Endothelial cell of umbilical vein (primary cell): ENCODE measurements around the gene PNCK. TPM values are rescaled to one million over a fixed set of nuclear protein-coding genes. Genes with fewer than 3 reads are reported as not detected.

Experiments
- BruUV-seq: library from RNA; stranded (reverse); fragments of 400-500 nt; replicated peaks from 2 replicates; lab custom pipeline; 2021; lab: Mats Ljungman, UMichigan
- CTCF ChIA-PET: fragments of 300-600, 350-600 bp; sonication (Branson Sonifier 250); formaldehyde crosslinking; loops from one replicate; lab custom pipeline; 2021; ENCODE audit warnings: antibody characterized with exemption, inconsistent platforms; lab: Charles Lee
- POLR2A ChIA-PET: fragments of 300-600, 350-600 bp; sonication (Branson Sonifier 250); formaldehyde crosslinking; loops from one replicate; lab custom pipeline; 2021; ENCODE audit warnings: antibody characterized with exemption, inconsistent platforms; lab: Charles Lee
- DNase-seq: peaks from one replicate; pipeline ENCODE4 v3.0.0-alpha.2; 2011; ENCODE audit warnings: low read depth, low spot score
- FAIRE-seq: peaks from 2 replicates; lab custom pipeline; 2011; peaks lifted over from hg19 to GRCh38; lab: Jason Lieb, UNC
- H2AFZ ChIP-seq: 2 replicates; pipeline ENCODE4 v1.6.0; 2012; ENCODE audit warnings: low read depth, low read length, control low read depth, inconsistent platforms
- H3K27ac ChIP-seq: 2 replicates; pipeline ENCODE4 v1.5.1; 2011; ENCODE audit warnings: low read depth, mild to moderate bottlenecking, control low read depth, low read length, moderate library complexity; ENCODE audit not compliant: insufficient read depth
- H3K27me3 ChIP-seq, 2 experiments: 2 replicates each; pipeline versions ENCODE4 v1.6.0 to v1.6.1; 2011; ENCODE audit warnings: low read length in 2 of 2, mixed read lengths in 1 of 2; ENCODE audit not compliant: control insufficient read depth in 2 of 2, insufficient read depth in 2 of 2
- H3K36me3 ChIP-seq, 2 experiments: 2 replicates in 1 of 2; 3 replicates in 1 of 2; pipeline ENCODE4 v1.5.1; 2011; ENCODE audit warnings: low read length in 2 of 2, mild to moderate bottlenecking in 1 of 2, moderate library complexity in 1 of 2; ENCODE audit not compliant: control insufficient read depth in 2 of 2, insufficient read depth in 2 of 2; ENCODE audit errors: extremely low read depth in 1 of 2
- H3K4me1 ChIP-seq: 3 replicates; pipeline ENCODE4 v1.5.1; 2011; ENCODE audit warnings: mild to moderate bottlenecking, low read length; ENCODE audit not compliant: control insufficient read depth, insufficient read depth; ENCODE audit errors: extremely low read depth
- H3K4me2 ChIP-seq: 2 replicates; pipeline ENCODE4 v1.6.1; 2011; ENCODE audit warnings: low read length, control low read depth, mixed read lengths; ENCODE audit not compliant: insufficient read depth
- H3K4me3 ChIP-seq, 3 experiments: fragments of 200-600 bp in 1 of 3; sonication (generic), shearing (Covaris generic) in 1 of 3; replicated peaks in 1 of 3; 2 replicates each; pipeline ENCODE4 v1.5.1; 2011 to 2016; ENCODE audit warnings: control low read depth in 3 of 3, low read length in 3 of 3, mild to moderate bottlenecking in 2 of 3, inconsistent platforms in 1 of 3, low read depth in 1 of 3, moderate library complexity in 1 of 3; ENCODE audit not compliant: insufficient read depth in 1 of 3
- H3K79me2 ChIP-seq: 2 replicates; pipeline ENCODE4 v1.6.0; 2012; ENCODE audit warnings: low read length, inconsistent platforms; ENCODE audit not compliant: control insufficient read depth, insufficient read depth
- H3K9ac ChIP-seq: replicated peaks from 2 replicates; pipeline ENCODE3; 2011; ENCODE audit warnings: low read length, control low read depth; ENCODE audit not compliant: insufficient read depth; ENCODE audit errors: extremely low read depth
- H3K9me1 ChIP-seq: replicated peaks from 3 replicates; pipeline ENCODE4 v1.6.0; 2011; ENCODE audit warnings: mild to moderate bottlenecking, low read length; ENCODE audit not compliant: control insufficient read depth, insufficient read depth; ENCODE audit errors: extremely low read depth
- H3K9me3 ChIP-seq: replicated peaks from 2 replicates; pipeline ENCODE4 v1.5.1; 2012; ENCODE audit warnings: low read length, inconsistent platforms; ENCODE audit not compliant: control insufficient read depth, insufficient read depth
- H4K20me1 ChIP-seq: replicated peaks from 2 replicates; pipeline ENCODE3; 2011; ENCODE audit warnings: mild to moderate bottlenecking, low read length; ENCODE audit not compliant: control insufficient read depth, insufficient read depth; ENCODE audit errors: extremely low read depth
- CTCF ChIP-seq, 2 donors: IDR thresholded peaks; 1 replicate in 1 of 2; 2 replicates in 1 of 2; pipeline ENCODE4 v1.5.1; 2011; ENCODE audit warnings: low read length in 2 of 2, mild to moderate bottlenecking in 2 of 2, moderate library complexity in 2 of 2, control low read depth in 1 of 2, inconsistent platforms in 1 of 2, low read depth in 1 of 2; ENCODE audit not compliant: insufficient read depth in 1 of 2; ENCODE audit errors: extremely low read depth in 1 of 2
- EZH2 ChIP-seq: IDR thresholded peaks from 2 replicates; pipeline ENCODE4 v1.6.1; 2012; ENCODE audit warnings: borderline replicate concordance, low read depth, mild to moderate bottlenecking, moderate library complexity, low read length, inconsistent platforms; ENCODE audit not compliant: severe bottlenecking
- FOS ChIP-seq: IDR thresholded peaks from 2 replicates; pipeline ENCODE4 v1.6.1; 2011; ENCODE audit warnings: mild to moderate bottlenecking, low read length, moderate library complexity, borderline replicate concordance; ENCODE audit not compliant: insufficient read depth
- GATA2 ChIP-seq: IDR thresholded peaks from 2 replicates; pipeline ENCODE4 v1.7.0; 2011; ENCODE audit warnings: low read depth, mild to moderate bottlenecking, moderate library complexity, mixed read lengths, low read length; ENCODE audit not compliant: insufficient read length, insufficient read depth
- JUN ChIP-seq: IDR thresholded peaks from 2 replicates; pipeline ENCODE4 v1.6.1; 2011; ENCODE audit warnings: borderline replicate concordance, low read depth; ENCODE audit not compliant: insufficient read length, insufficient read depth
- MAX ChIP-seq: IDR thresholded peaks from 2 replicates; pipeline ENCODE4 v1.6.1; 2011; ENCODE audit not compliant: insufficient read depth, insufficient read length
- MYC ChIP-seq: IDR thresholded peaks from one replicate; pipeline ENCODE4 v1.6.1; 2011; ENCODE audit warnings: mild to moderate bottlenecking, low read depth, low read length
- POLR2A ChIP-seq: IDR thresholded peaks from 2 replicates; pipeline ENCODE4 v1.6.1; 2012; ENCODE audit warnings: low read depth, mild to moderate bottlenecking, control low read depth, low read length
- POLR2AphosphoS5 ChIP-seq: IDR thresholded peaks from 2 replicates; pipeline ENCODE4 v1.6.1; 2012; ENCODE audit warnings: low read depth, mild to moderate bottlenecking, control low read depth, low read length, moderate library complexity; ENCODE audit not compliant: insufficient read depth
- dilution Hi-C: fragments of 300-500 bp; cut with MboI; formaldehyde crosslinking; loops from one replicate; pipeline ENCODE4 v1.15.0; 2019; ENCODE audit warnings: low sequenced_read_pairs; ENCODE audit not compliant: extremely low pct_ligation_motif_present
- intact Hi-C: fragments of 100-400 bp; cut with micrococcal nuclease; formaldehyde crosslinking; loops from one replicate; pipeline ENCODE4 v1.10.0; 2022
- polyA plus RNA-seq, 4 experiments: library from polyadenylated mRNA; depleted of rRNA in 3 of 4; stranded (reverse) in 3 of 4; unstranded in 1 of 4; fragments of >200 nt; gene quantifications; 2 replicates each; pipeline versions ENCODE4 v1.2.1 to v1.2.3, GENCODE V29; 2011 to 2012; ENCODE audit warnings: missing spikeins in 1 of 4
- total RNA-seq: library from RNA; stranded (reverse); gene quantifications from 2 replicates; pipeline ENCODE4 v1.2.3, GENCODE V29; 2021

The PNCK gene
- total and polyA plus RNA-seq, 2 donors (not counting 3 experiments of a cell fraction or from before 2014, with no cell fraction given) = 0.12 TPM; not detected in 1

DNA sequence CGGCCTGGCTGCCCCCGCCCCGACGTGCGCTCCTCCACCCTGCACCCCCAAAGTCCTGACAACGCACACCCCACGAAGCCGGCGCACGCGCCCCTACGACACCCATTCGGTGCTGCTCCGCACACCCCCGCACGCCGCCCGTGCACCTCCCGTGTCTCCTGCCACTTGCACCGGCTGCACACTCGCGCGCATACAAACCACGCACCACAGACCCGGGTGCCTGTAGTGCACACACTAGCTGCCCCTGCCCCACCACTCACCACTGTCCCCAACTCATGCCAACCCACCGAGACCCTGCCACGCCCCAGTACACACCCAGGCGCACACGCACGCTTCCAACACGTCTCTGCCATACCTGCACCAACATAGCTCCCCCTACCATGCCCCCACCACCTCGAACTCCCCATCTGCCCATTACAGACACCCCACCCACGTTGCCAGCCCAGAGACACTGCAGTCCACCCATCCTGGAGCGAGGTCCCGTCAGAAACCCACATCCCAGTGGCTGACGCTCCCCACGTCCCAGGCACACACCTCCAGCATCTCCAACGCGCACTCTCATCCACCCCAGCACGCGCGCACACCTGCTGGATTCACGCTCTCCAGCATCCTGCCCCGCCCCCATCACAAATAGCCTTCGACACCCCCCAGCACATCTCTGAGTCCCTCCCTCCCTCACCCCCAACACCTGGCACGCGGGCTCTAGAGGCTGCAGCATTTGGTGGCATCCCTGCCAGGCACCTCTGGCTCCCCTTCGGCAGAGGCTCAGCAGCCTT lies 30.8 kb downstream of the PNCK start:
- POLR2A ChIA-PET = no interaction called here
- CTCF ChIA-PET = interaction anchor here (0.8 kb wide), 1 partner anchor 701 kb away, joined by 3 read pairs; no protein-coding TSS in a partner anchor
- no peak for FAIRE-seq

More for the DNA sequence above, 30.8 kb downstream of the PNCK start:
- Histone ChIP-seq H3K4me3 (no peak overlapping the region), H3K27me3 (peaks cover 48 to 50% of the 10 kb centered on the region in 2 experiments), H3K4me2 (no peak overlapping the region), H2AFZ (no peak overlapping the region), H4K20me1 (no peaks in the 10 kb centered on the region), H3K36me3 (no peaks in the 10 kb centered on the region), H3K9ac (no peak overlapping the region), H3K9me1 (no peaks in the 10 kb centered on the region), H3K4me1 (no peaks in the 10 kb centered on the region), H3K79me2 (no peaks in the 10 kb centered on the region), H3K9me3 (no peaks in the 10 kb centered on the region), H3K27ac (no peak overlapping the region)
- no TSS peak for BruUV-seq
- dilution Hi-C loops (no loop called here), intact Hi-C loops (no loop called here)
- TF ChIP-seq POLR2AphosphoS5 (no peak), EZH2 (no peak), MAX (no peak), FOS (no peak), GATA2 (no peak), POLR2A (no peak), JUN (no peak), CTCF (IDR thresholded peaks at IDR 0.05; ENCODE audit: extremely low read depth in 1 of 2, insufficient read depth in 1 of 2, low read depth in 1 of 2, low read length in 2 of 2) (no peak), MYC (no peak)
- no peak for DNase-seq
